T-cell (primary cell): ENCODE results near the gene OTOG. TPM values are rescaled to one million over a fixed set of nuclear protein-coding genes. Genes with fewer than 3 reads are reported as not detected.
A peak's percentile ranks its signal among the peaks of the same experiment; 100 is the strongest.

Experiments
- ATAC-seq, 4 experiments: fragments of 200-7000 bp in 3 of 4; fragments of 150-1000 bp in 1 of 4; cut with Tn5 transposase; replicated peaks in 1 of 4; 1 replicate in 3 of 4; 2 replicates in 1 of 4; pipeline ENCODE4 v1.10.0; 2021; ENCODE audit warnings: moderate library complexity in 3 of 4, mild to moderate bottlenecking in 2 of 4, moderate number of reproducible peaks in 1 of 4
- CTCF ChIA-PET, 2 donors: fragments of 300-600 bp; sonication (Branson Sonifier 250); formaldehyde crosslinking; loops; one replicate each; lab custom pipeline; 2022; ENCODE audit warnings: antibody characterized with exemption in 2 of 2; lab: Charles Lee
- POLR2A ChIA-PET, 2 donors: fragments of 300-600 bp; sonication (Branson Sonifier 250); formaldehyde crosslinking; loops; one replicate each; lab custom pipeline; 2022; ENCODE audit warnings: antibody characterized with exemption in 2 of 2; lab: Charles Lee
- DNase-seq, 35 experiments: peaks; one replicate each; pipeline versions ENCODE4 v3.0.0 to v3.0.0-alpha.2; 2013 to 2023
- H3K27ac ChIP-seq: one replicate; pipeline ENCODE4 v1.5.1; 2013; ENCODE audit warnings: low read length
- H3K27me3 ChIP-seq, 2 experiments: replicated peaks in 1 of 2; 1 replicate in 1 of 2; 2 replicates in 1 of 2; pipeline versions ENCODE4 v1.6.1 to v1.7.0; 2013; ENCODE audit warnings: low read length in 1 of 2, mixed read lengths in 1 of 2; ENCODE audit not compliant: control insufficient read depth in 2 of 2, insufficient read depth in 2 of 2; ENCODE audit errors: extremely low read depth in 1 of 2
- H3K36me3 ChIP-seq, 2 donors: 1 replicate in 1 of 2; 2 replicates in 1 of 2; pipeline versions ENCODE4 v1.6.1 to v1.7.0; 2013; ENCODE audit warnings: low read length in 1 of 2; ENCODE audit not compliant: control insufficient read depth in 2 of 2, insufficient read depth in 1 of 2; ENCODE audit errors: extremely low read depth in 1 of 2
- H3K4me1 ChIP-seq, 2 experiments: 1 replicate in 1 of 2; 2 replicates in 1 of 2; pipeline versions ENCODE4 v1.6.1 to v1.7.0; 2013; ENCODE audit warnings: low read length in 2 of 2, mixed read lengths in 1 of 2; ENCODE audit not compliant: insufficient read depth in 2 of 2, control insufficient read depth in 1 of 2; ENCODE audit errors: extremely low read depth in 1 of 2
- H3K4me3 ChIP-seq, 2 donors: 1 replicate in 1 of 2; 2 replicates in 1 of 2; pipeline versions ENCODE4 v1.5.1 to v1.7.0; 2013; ENCODE audit warnings: mild to moderate bottlenecking in 2 of 2, low read length in 1 of 2, moderate library complexity in 1 of 2; ENCODE audit not compliant: control insufficient read depth in 1 of 2; ENCODE audit errors: extremely low read depth in 1 of 2
- H3K9me3 ChIP-seq: 2 replicates; pipeline ENCODE4 v1.7.0; 2013
- H3K27ac Mint-ChIP-seq, 2 donors: one replicate each; pipeline ENCODE4 v1.8.0; 2020 to 2021; ENCODE audit warnings: mild to moderate bottlenecking in 2 of 2, mixed read lengths in 2 of 2
- H3K27me3 Mint-ChIP-seq, 2 donors: one replicate each; pipeline ENCODE4 v1.8.0; 2021 to 2022; ENCODE audit warnings: mixed read lengths in 2 of 2
- H3K36me3 Mint-ChIP-seq: one replicate; pipeline ENCODE4 v1.8.0; 2021; ENCODE audit warnings: mixed read lengths
- H3K4me1 Mint-ChIP-seq, 3 donors: one replicate each; pipeline ENCODE4 v1.8.0; 2020 to 2022; ENCODE audit warnings: mixed read lengths in 3 of 3, mild to moderate bottlenecking in 1 of 3
- H3K4me3 Mint-ChIP-seq, 3 donors: one replicate each; pipeline ENCODE4 v1.8.0; 2020 to 2022; ENCODE audit warnings: mild to moderate bottlenecking in 3 of 3, mixed read lengths in 3 of 3, moderate library complexity in 3 of 3
- H3K9me3 Mint-ChIP-seq, 3 donors: one replicate each; pipeline ENCODE4 v1.8.0; 2020 to 2022; ENCODE audit warnings: mixed read lengths in 3 of 3
- WGBS: methylation state at CpG from one replicate; pipeline ENCODE4 v1.1.5; 2013; ENCODE audit warnings: missing lambda C conversion rate; ENCODE audit not compliant: insufficient coverage; 5-methylcytosine and 5-hydroxymethylcytosine counted together
- total RNA-seq, 35 experiments: library from RNA in 6 of 35; stranded (reverse) in 6 of 35; fragments of 120-200 nt in 1 of 35; gene quantifications; one replicate each; pipeline versions ENCODE4 v1.2.1 to v1.2.4 and lab custom pipeline; 2013 to 2026

The OTOG gene
- total RNA-seq, 5 donors from 2014 or later (not counting 1 experiment from before 2014, with no cell fraction given), result not detected

DNA sequence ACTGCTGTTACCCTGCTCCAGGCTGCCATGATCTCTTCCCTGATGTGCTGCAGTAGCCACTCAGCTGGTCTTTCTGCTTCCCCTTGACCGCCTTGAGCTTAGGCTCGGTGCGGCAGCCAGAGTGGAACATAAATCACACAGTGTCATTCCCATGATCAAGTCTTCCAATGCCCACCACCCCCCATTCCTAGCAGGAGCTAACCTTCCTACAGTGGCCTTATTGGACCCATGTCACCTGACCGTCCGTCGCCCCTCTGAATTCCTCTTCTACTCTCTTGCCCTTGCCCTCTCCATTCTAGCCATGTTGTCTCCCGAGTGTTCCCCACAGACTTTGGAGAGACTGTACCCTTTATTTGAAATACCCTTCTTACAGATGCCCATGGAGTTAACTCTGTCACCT is 43.4 kb downstream of the OTOG start:
- 88% methylated on average over 7 of the region's 7 CpGs for WGBS

DNA sequence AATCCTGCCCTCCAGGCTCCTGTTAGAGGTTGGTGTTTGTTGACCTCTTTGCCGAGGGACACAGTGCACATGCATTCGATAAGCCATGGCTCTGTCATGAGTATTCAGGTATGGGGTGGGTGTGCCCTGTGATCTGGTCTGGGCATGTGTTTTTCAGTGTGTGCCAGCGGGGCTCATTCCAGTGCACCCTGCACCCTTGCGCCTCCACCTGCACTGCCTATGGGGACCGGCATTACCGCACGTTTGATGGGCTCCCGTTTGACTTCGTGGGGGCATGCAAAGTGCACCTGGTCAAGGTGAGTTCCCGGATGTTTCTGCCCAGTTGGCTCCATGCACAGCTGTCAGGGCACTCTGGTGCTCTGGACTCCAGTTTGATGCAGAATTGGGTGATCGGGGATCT is 44.2 kb downstream of the OTOG start:
- H3K9me3 ChIP-seq, result no peaks in the 10 kb centered on the region
- no peak overlapping the region for H3K27ac ChIP-seq
- no peaks in the 10 kb centered on the region for H3K4me1 ChIP-seq
- DNase-seq (peak in 1 of 35 experiments; percentile 19), ATAC-seq (no peak)
- ChIA-PET CTCF (no interaction called here), POLR2A (no interaction called here)
- H3K4me3 ChIP-seq, result no peak overlapping the region
- peaks cover 0 to 35% of the 10 kb centered on the region in 2 experiments for H3K27me3 ChIP-seq
- H3K36me3 Mint-ChIP-seq, result no peaks in the 10 kb centered on the region
- no peaks in the 10 kb centered on the region for H3K4me1 Mint-ChIP-seq
- no peaks in the 10 kb centered on the region for H3K36me3 ChIP-seq
- H3K27me3 Mint-ChIP-seq, result peaks cover 7% of the 10 kb centered on the region in 2 donors
- H3K4me3 Mint-ChIP-seq, result no peak overlapping the region
- H3K9me3 Mint-ChIP-seq, result peaks cover 0 to 3% (median 0%) of the 10 kb centered on the region in 3 donors
- no peak overlapping the region for H3K27ac Mint-ChIP-seq
- 93% methylated on average over 10 of the region's 11 CpGs for WGBS

More for the DNA sequence above, 43.4 kb downstream of the OTOG start:
- ChIA-PET POLR2A (no interaction called here), CTCF (no interaction called here)
- Histone ChIP-seq H3K27ac (no peak overlapping the region), H3K36me3 (no peaks in the 10 kb centered on the region), H3K9me3 (no peaks in the 10 kb centered on the region), H3K27me3 (peaks cover 0 to 29% of the 10 kb centered on the region in 2 experiments), H3K4me3 (no peak overlapping the region), H3K4me1 (no peaks in the 10 kb centered on the region)
- DNase-seq, result no peak
- H3K27ac Mint-ChIP-seq, result no peak overlapping the region
- ATAC-seq, result no peak
- H3K9me3 Mint-ChIP-seq, result peaks cover 0 to 3% (median 0%) of the 10 kb centered on the region in 3 donors
- no peak overlapping the region for H3K4me3 Mint-ChIP-seq
- no peaks in the 10 kb centered on the region for H3K4me1 Mint-ChIP-seq
- no peaks in the 10 kb centered on the region for H3K36me3 Mint-ChIP-seq
- H3K27me3 Mint-ChIP-seq, result peaks cover 7% of the 10 kb centered on the region in 2 donors

DNA sequence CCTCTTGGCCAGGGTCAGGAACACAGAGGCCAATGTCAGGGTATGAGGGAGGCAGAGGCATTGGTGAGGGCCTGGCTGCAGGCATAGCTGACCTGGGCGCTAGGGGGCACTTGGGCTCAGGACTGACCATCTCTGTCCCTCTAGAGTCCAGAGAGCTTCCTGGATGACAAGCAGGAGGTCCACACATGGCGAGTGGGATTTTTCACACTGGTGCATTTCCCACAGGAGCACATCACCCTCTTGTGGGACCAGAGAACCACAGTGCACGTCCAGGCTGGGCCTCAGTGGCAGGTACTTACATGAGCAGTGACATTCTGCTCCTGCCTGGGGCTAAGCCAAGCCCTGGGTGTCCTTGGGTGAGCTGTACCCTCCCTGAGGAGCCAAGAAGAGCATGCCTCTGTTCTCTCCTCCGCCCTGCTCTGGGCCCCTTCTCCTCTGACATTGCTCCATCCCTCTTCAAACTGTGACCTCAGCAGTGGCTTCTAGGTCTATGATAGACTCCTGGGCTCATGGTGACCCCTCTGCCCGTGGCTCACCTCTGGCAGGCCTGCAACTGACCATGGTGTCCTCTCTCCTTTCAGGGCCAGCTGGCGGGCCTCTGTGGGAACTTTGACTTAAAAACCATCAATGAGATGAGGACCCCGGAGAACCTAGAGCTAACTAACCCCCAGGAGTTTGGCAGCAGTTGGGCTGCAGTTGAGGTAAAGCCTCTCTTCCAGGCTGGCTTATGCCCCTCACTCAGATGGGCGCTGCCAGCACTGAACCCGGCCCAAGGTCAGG is 46.6 kb downstream of the OTOG start:
- CTCF ChIA-PET, result no interaction called here
- Histone ChIP-seq H3K4me1 (no peaks in the 10 kb centered on the region), H3K9me3 (no peaks in the 10 kb centered on the region), H3K4me3 (no peak overlapping the region), H3K27ac (no peak overlapping the region), H3K27me3 (peaks cover 0 to 32% of the 10 kb centered on the region in 2 experiments), H3K36me3 (no peaks in the 10 kb centered on the region)
- peak in 1 of 35 experiments; percentile 23 for DNase-seq
- no peak overlapping the region for H3K27ac Mint-ChIP-seq
- no peaks in the 10 kb centered on the region for H3K36me3 Mint-ChIP-seq
- POLR2A ChIA-PET, result no interaction called here
- no peak overlapping the region for H3K4me3 Mint-ChIP-seq
- peaks cover 0 to 3% (median 0%) of the 10 kb centered on the region in 3 donors for H3K9me3 Mint-ChIP-seq
- H3K27me3 Mint-ChIP-seq, result peaks cover 4 to 8% of the 10 kb centered on the region in 2 donors
- H3K4me1 Mint-ChIP-seq, result no peaks in the 10 kb centered on the region
- WGBS, result 57% methylated on average over 7 of the region's 9 CpGs
- ATAC-seq, result peak in 1 of 4 experiments; percentile 13

DNA sequence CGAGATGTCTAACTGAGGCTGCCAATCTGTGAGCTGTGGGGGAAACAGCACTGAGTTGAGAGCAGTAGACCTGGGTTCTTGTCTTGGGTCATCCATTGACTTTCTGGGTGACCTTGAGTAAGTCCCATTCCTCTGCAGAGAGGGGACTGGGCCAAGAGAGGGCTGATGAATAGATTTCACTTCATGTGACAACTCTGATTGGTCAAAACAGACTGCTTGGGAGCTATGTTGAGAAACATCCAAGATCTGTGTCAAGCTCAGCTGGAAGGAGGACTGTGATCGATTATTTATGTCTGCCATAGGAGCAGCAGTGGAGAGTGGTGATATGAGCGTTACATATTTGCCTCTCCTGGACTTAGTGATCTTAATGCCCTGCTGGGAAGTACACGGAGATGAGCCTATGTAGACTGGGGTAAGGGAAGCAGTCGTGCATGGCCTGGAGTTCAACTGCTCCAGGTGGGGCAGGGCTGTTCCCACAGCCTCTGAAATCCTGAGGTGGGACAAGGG is 47.7 kb downstream of the OTOG start:
- Histone ChIP-seq H3K36me3 (no peaks in the 10 kb centered on the region), H3K4me1 (no peaks in the 10 kb centered on the region), H3K27ac (no peak overlapping the region), H3K27me3 (peaks cover 0 to 43% of the 10 kb centered on the region in 2 experiments), H3K4me3 (no peak overlapping the region), H3K9me3 (no peaks in the 10 kb centered on the region)
- no peak overlapping the region for H3K27ac Mint-ChIP-seq
- peaks cover 0 to 2% (median 0%) of the 10 kb centered on the region in 3 donors for H3K4me1 Mint-ChIP-seq
- DNase-seq (no peak), ATAC-seq (no peak)
- CTCF ChIA-PET, result no interaction called here
- H3K4me3 Mint-ChIP-seq, result no peak overlapping the region
- peaks cover 7 to 13% of the 10 kb centered on the region in 2 donors for H3K27me3 Mint-ChIP-seq
- 98% methylated on average over 4 of the region's 5 CpGs for WGBS
- H3K9me3 Mint-ChIP-seq, result peaks cover 0 to 3% (median 0%) of the 10 kb centered on the region in 3 donors
- POLR2A ChIA-PET, result no interaction called here
- no peaks in the 10 kb centered on the region for H3K36me3 Mint-ChIP-seq

DNA sequence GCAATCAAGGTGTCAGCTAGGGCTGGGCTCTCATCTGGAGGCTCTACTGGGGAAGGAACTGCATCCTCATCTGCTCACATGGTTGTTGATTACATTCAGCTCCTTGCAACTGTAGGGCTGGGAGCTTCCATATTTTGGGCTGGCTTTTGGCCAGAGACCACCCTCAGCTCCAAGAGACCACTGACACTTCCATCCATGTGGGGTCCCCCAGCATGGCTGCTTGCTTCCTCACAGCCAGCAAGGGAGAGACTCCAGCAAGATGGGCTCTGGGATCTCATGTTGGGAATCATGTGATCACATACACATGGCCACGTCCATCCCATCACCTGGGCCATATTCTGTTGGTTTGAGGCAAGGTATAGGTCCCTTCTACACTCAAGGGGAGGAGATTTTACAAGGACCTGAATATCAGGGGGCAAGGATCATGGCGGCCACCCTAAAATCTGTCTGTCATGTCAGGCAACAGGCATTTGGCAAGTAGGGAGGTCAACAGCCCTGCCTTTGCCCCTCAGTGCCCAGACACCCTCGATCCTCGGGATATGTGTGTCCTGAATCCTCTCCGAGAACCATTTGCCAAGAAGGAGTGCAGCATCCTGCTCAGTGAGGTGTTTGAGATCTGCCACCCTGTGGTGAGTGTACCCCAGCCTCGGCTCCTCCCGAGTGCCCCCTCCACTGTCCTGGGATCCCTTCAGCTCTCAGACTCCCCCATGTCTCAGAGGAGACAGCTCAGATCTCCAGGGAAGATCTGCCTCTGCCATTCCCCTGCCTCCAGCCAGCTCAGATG is 48.7 kb downstream of the OTOG start:
- H3K4me3 Mint-ChIP-seq, result no peak overlapping the region
- no peak overlapping the region for H3K4me3 ChIP-seq
- H3K9me3 Mint-ChIP-seq, result peaks cover 0 to 3% (median 0%) of the 10 kb centered on the region in 3 donors
- ChIA-PET CTCF (no interaction called here), POLR2A (no interaction called here)
- DNase-seq, result peak in 1 of 35 experiments; percentile 10
- H3K36me3 ChIP-seq, result no peaks in the 10 kb centered on the region
- no peaks in the 10 kb centered on the region for H3K9me3 ChIP-seq
- peaks cover 7 to 13% of the 10 kb centered on the region in 2 donors for H3K27me3 Mint-ChIP-seq
- H3K36me3 Mint-ChIP-seq, result no peaks in the 10 kb centered on the region
- WGBS, result 83% methylated on average over 5 of the region's 7 CpGs
- peaks cover 0 to 45% of the 10 kb centered on the region in 2 experiments for H3K27me3 ChIP-seq
- no peak overlapping the region for H3K27ac Mint-ChIP-seq
- H3K27ac ChIP-seq, result no peak overlapping the region
- peaks cover 0 to 2% (median 0%) of the 10 kb centered on the region in 3 donors for H3K4me1 Mint-ChIP-seq
- no peaks in the 10 kb centered on the region for H3K4me1 ChIP-seq
- no peak for ATAC-seq

DNA sequence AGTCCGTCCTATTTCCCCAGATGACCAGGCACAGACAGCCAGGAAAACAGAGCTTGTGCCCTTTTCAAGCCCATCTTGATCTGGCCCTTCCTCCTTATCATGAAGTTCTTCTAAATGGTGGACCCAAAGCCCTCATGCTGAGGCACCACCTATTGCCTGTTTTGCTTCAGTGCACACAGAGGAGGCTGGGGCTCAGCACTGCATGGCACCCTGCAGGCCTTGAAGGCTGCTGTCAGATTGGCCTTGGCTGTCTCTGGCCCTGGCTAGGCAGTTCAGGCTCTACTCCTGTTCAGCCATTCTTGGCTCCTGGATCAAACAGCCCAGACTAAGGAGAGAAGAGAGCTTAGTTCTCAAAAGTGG is 49.2 kb downstream of the OTOG start:
- CTCF ChIA-PET, result no interaction called here
- Histone ChIP-seq H3K36me3 (no peaks in the 10 kb centered on the region), H3K4me1 (no peaks in the 10 kb centered on the region), H3K4me3 (no peak overlapping the region), H3K27ac (no peak overlapping the region), H3K9me3 (no peaks in the 10 kb centered on the region), H3K27me3 (peaks cover 0 to 47% of the 10 kb centered on the region in 2 experiments)
- no peaks in the 10 kb centered on the region for H3K36me3 Mint-ChIP-seq
- DNase-seq, result peak in 2 of 35 experiments; percentile 2 to 14
- WGBS, result 100% methylated on average over 1 of the region's 1 CpG
- no peak for ATAC-seq
- H3K4me3 Mint-ChIP-seq, result no peak overlapping the region
- H3K27me3 Mint-ChIP-seq, result peaks cover 11 to 13% of the 10 kb centered on the region in 2 donors
- H3K9me3 Mint-ChIP-seq, result peaks cover 0 to 3% (median 0%) of the 10 kb centered on the region in 3 donors
- H3K27ac Mint-ChIP-seq, result no peak overlapping the region
- POLR2A ChIA-PET, result interaction anchor here in 1 of 2 donors (0.6 kb wide), 1 partner anchor 305 kb away, joined by 7 read pairs; no protein-coding TSS in a partner anchor
- H3K4me1 Mint-ChIP-seq, result peaks cover 0 to 4% (median 4%) of the 10 kb centered on the region in 3 donors
